ENCODE results near the gene PPP6R1.
A peak's percentile ranks its signal among the peaks of the same experiment; 100 is the strongest.

PPP6R1 gene

GRCh38 chr19:55258828-55259539 is at the start of gene PPP6R1:
Gene PPP6R1, minus strand, starts transcription at chr19:55259017. Its CDS starts 11,914 bp downstream, at chr19:55247103.
- peak; percentile 98 for DNase-seq (ENCODE audit: low spot score)

- no peak for DNase-seq (ENCODE audit: low spot score)
Observed at GRCh38 chr19:55308281-55308680, 49.5 kb upstream of the PPP6R1 start.

GRCh38 chr19:55306712-55307111 is 47.9 kb upstream of the PPP6R1 start:
- DNase-seq (ENCODE audit: low spot score) = no peak

- no peak for DNase-seq (ENCODE audit: low spot score)
Observed at GRCh38 chr19:55305983-55306562, 47.3 kb upstream of the PPP6R1 start.

GRCh38 chr19:55305491-55305890 is 46.7 kb upstream of the PPP6R1 start:
- DNase-seq (ENCODE audit: low spot score) = peak; percentile 47

GRCh38 chr19:55304980-55305379 is 46.2 kb upstream of the PPP6R1 start:
- DNase-seq (ENCODE audit: low spot score) = no peak

- DNase-seq (ENCODE audit: low spot score) = peak; percentile 44
Observed at GRCh38 chr19:55304279-55304978, 45.6 kb upstream of the PPP6R1 start.

GRCh38 chr19:55303477-55303876 is 44.7 kb upstream of the PPP6R1 start:
- DNase-seq (ENCODE audit: low spot score) = no peak

GRCh38 chr19:55302318-55302703 is 43.5 kb upstream of the PPP6R1 start:
- DNase-seq (ENCODE audit: low spot score) = no peak

- peak; percentile 90 for DNase-seq (ENCODE audit: low spot score)
Observed at GRCh38 chr19:55301459-55302317, 42.9 kb upstream of the PPP6R1 start.

GRCh38 chr19:55300886-55301458 is 42.2 kb upstream of the PPP6R1 start:
- DNase-seq (ENCODE audit: low spot score) = no peak

GRCh38 chr19:55299991-55300390 is 41.2 kb upstream of the PPP6R1 start:
- no peak for DNase-seq (ENCODE audit: low spot score)

GRCh38 chr19:55297267-55297666 is 38.5 kb upstream of the PPP6R1 start:
- no peak for DNase-seq (ENCODE audit: low spot score)

- no peak for DNase-seq (ENCODE audit: low spot score)
Observed at GRCh38 chr19:55289117-55289796, 30.4 kb upstream of the PPP6R1 start.

GRCh38 chr19:55287361-55288079 is 28.7 kb upstream of the PPP6R1 start:
- no peak for DNase-seq (ENCODE audit: low spot score)

- DNase-seq (ENCODE audit: low spot score) = no peak
Observed at GRCh38 chr19:55285229-55285890, 26.5 kb upstream of the PPP6R1 start.

GRCh38 chr19:55284405-55285058 is 25.7 kb upstream of the PPP6R1 start:
- DNase-seq (ENCODE audit: low spot score) = no peak

GRCh38 chr19:55283548-55284377 is 24.9 kb upstream of the PPP6R1 start, which contains the start of gene BRSK1:
Gene BRSK1, plus strand, starts transcription at chr19:55283997. Its CDS starts 446 bp downstream, at chr19:55284443.
- no peak for DNase-seq (ENCODE audit: low spot score)
